HUES6 (cell line): ENCODE data around the gene IGF2R.

Source experiments
- H3K27ac ChIP-seq: 2 replicates; pipeline ENCODE4 v1.7.0; 2013; ENCODE audit warnings: low read depth, mild to moderate bottlenecking, low read length, inconsistent platforms
- H3K27me3 ChIP-seq: 2 replicates; pipeline ENCODE4 v1.6.1; 2013; ENCODE audit warnings: low read length; ENCODE audit not compliant: control insufficient read depth, insufficient read depth
- H3K36me3 ChIP-seq: 2 replicates; pipeline ENCODE4 v1.6.1; 2013; ENCODE audit warnings: low read length; ENCODE audit not compliant: control insufficient read depth, insufficient read depth
- H3K4me1 ChIP-seq: 2 replicates; pipeline ENCODE4 v1.6.1; 2013; ENCODE audit warnings: low read length; ENCODE audit not compliant: control insufficient read depth, insufficient read depth
- H3K4me3 ChIP-seq: 2 replicates; pipeline ENCODE4 v1.5.1; 2013; ENCODE audit warnings: low read depth, low read length
- H3K9ac ChIP-seq: one replicate; pipeline ENCODE4 v1.6.1; 2013; ENCODE audit warnings: mild to moderate bottlenecking, low read length
- H3K9me3 ChIP-seq: 2 replicates; pipeline ENCODE4 v1.6.1; 2013; ENCODE audit warnings: low read depth, low read length; ENCODE audit not compliant: control insufficient read depth, insufficient read depth

Gene IGF2R

GRCh38 chr6:159939591-159940016, 29.3 kb upstream of the IGF2R start:
- Histone ChIP-seq H3K9me3 (peaks cover 20% of the 10 kb centered on the region), H3K4me3 (no peak overlapping the region), H3K9ac (no peak overlapping the region), H3K27ac (no peak overlapping the region), H3K4me1 (no peaks in the 10 kb centered on the region), H3K27me3 (no peaks in the 10 kb centered on the region), H3K36me3 (no peaks in the 10 kb centered on the region)

GRCh38 chr6:159941286-159942113, 27.4 kb upstream of the IGF2R start:
- Histone ChIP-seq H3K9ac (no peak overlapping the region), H3K9me3 (peaks cover 26% of the 10 kb centered on the region), H3K27me3 (no peaks in the 10 kb centered on the region), H3K4me3 (no peak overlapping the region), H3K36me3 (no peaks in the 10 kb centered on the region), H3K4me1 (0 out of 2 replicates have a peak, but pooled peaks cover under 1% of the 10 kb centered on the region), H3K27ac (no peak overlapping the region)

GRCh38 chr6:159943101-159943632, 25.7 kb upstream of the IGF2R start:
- Histone ChIP-seq H3K27me3 (no peaks in the 10 kb centered on the region), H3K36me3 (no peaks in the 10 kb centered on the region), H3K9ac (no peak overlapping the region), H3K4me1 (peaks cover 4% of the 10 kb centered on the region; the same call in 1 of the 2 replicates), H3K9me3 (peaks cover 26% of the 10 kb centered on the region), H3K27ac (no peak overlapping the region), H3K4me3 (no peak overlapping the region)

GRCh38 chr6:159943968-159944598, 24.8 kb upstream of the IGF2R start:
- Histone ChIP-seq H3K9me3 (peaks cover 26% of the 10 kb centered on the region), H3K4me1 (peaks cover 4% of the 10 kb centered on the region; the same call in 1 of the 2 replicates)

GRCh38 chr6:159945801-159946392, 23.0 kb upstream of the IGF2R start:
- Histone ChIP-seq H3K27me3 (no peaks in the 10 kb centered on the region), H3K9me3 (peaks cover 26% of the 10 kb centered on the region), H3K9ac (no peak overlapping the region)

More at GRCh38 chr6:159943968-159944598, 24.8 kb upstream of the IGF2R start:
- Histone ChIP-seq H3K9ac (no peak overlapping the region), H3K27ac (no peak overlapping the region), H3K27me3 (no peaks in the 10 kb centered on the region), H3K4me3 (no peak overlapping the region), H3K36me3 (no peaks in the 10 kb centered on the region)

GRCh38 chr6:159946912-159947311, 22.0 kb upstream of the IGF2R start:
- H3K27ac ChIP-seq, result no peak overlapping the region
- H3K27me3 ChIP-seq, result no peaks in the 10 kb centered on the region
- peaks cover 7% of the 10 kb centered on the region; the same call in 1 of the 2 replicates for H3K4me1 ChIP-seq
- no peak overlapping the region for H3K9ac ChIP-seq
- no peak overlapping the region for H3K4me3 ChIP-seq
- no peaks in the 10 kb centered on the region for H3K36me3 ChIP-seq
- H3K9me3 ChIP-seq, result peaks cover 26% of the 10 kb centered on the region

More at GRCh38 chr6:159945801-159946392, 23.0 kb upstream of the IGF2R start:
- H3K27ac ChIP-seq, result no peak overlapping the region
- H3K36me3 ChIP-seq, result no peaks in the 10 kb centered on the region
- H3K4me1 ChIP-seq, result peaks cover 4% of the 10 kb centered on the region; the same call in 1 of the 2 replicates
- no peak overlapping the region for H3K4me3 ChIP-seq

- Histone ChIP-seq H3K36me3 (no peaks in the 10 kb centered on the region), H3K27me3 (no peaks in the 10 kb centered on the region), H3K4me3 (no peak overlapping the region), H3K4me1 (peaks cover 11% of the 10 kb centered on the region; the same call in 1 of the 2 replicates), H3K9ac (no peak overlapping the region), H3K27ac (no peak overlapping the region), H3K9me3 (peaks cover 26% of the 10 kb centered on the region)
These were observed 20.7 kb upstream of the IGF2R start for GRCh38 chr6:159948199-159948598.

GRCh38 chr6:159951772-159952171, 17.1 kb upstream of the IGF2R start:
- H3K36me3 ChIP-seq, result no peaks in the 10 kb centered on the region
- no peak overlapping the region for H3K9ac ChIP-seq
- peaks cover 8% of the 10 kb centered on the region; the same call in 1 of the 2 replicates for H3K4me1 ChIP-seq
- H3K9me3 ChIP-seq, result no peaks in the 10 kb centered on the region
- H3K4me3 ChIP-seq, result no peak overlapping the region
- no peak overlapping the region for H3K27ac ChIP-seq
- no peaks in the 10 kb centered on the region for H3K27me3 ChIP-seq

- H3K9me3 ChIP-seq, result no peaks in the 10 kb centered on the region
- no peaks in the 10 kb centered on the region for H3K27me3 ChIP-seq
- peaks cover 7% of the 10 kb centered on the region; the same call in 1 of the 2 replicates for H3K4me1 ChIP-seq
- H3K36me3 ChIP-seq, result no peaks in the 10 kb centered on the region
- no peak overlapping the region for H3K27ac ChIP-seq
- H3K9ac ChIP-seq, result no peak overlapping the region
- H3K4me3 ChIP-seq, result no peak overlapping the region
These were observed 16.4 kb upstream of the IGF2R start for GRCh38 chr6:159952289-159953005.

- H3K4me1 ChIP-seq, result peaks cover 7% of the 10 kb centered on the region; the same call in 1 of the 2 replicates
- no peaks in the 10 kb centered on the region for H3K27me3 ChIP-seq
- H3K4me3 ChIP-seq, result no peak overlapping the region
- H3K9me3 ChIP-seq, result no peaks in the 10 kb centered on the region
- H3K36me3 ChIP-seq, result no peaks in the 10 kb centered on the region
- no peak overlapping the region for H3K9ac ChIP-seq
- H3K27ac ChIP-seq, result no peak overlapping the region
These were observed 15.7 kb upstream of the IGF2R start for GRCh38 chr6:159953091-159953601.
